Right renal cortex interstitium (tissue), 3 donors: ENCODE data around the gene ZNF280B. TPM values are rescaled to one million over a fixed set of nuclear protein-coding genes. Genes with fewer than 3 reads are reported as not detected.
"Not testable (repeated sequence)": the region's sequence is repeated elsewhere in the genome, so short reads cannot be mapped to it uniquely, and the experiment has no call there.

Experiments
- DNase-seq, 3 donors: peaks; one replicate each; pipeline ENCODE4 v3.0.0-alpha.2; 2013; ENCODE audit warnings: low read depth in 3 of 3, low spot score in 2 of 3
- polyA plus RNA-seq, 3 donors: library from polyadenylated mRNA; unstranded; fragments of 120-200 nt; gene quantifications; one replicate each; pipeline ENCODE4 v1.2.1, GENCODE V29; 2013; ENCODE audit not compliant: insufficient read length in 3 of 3

The ZNF280B gene
- polyA plus RNA-seq, 3 donors, result 4.4 to 4.7 (median 4.5) TPM

- no peak for DNase-seq
Observed at GRCh38 chr22:22465782-22466181, 42.8 kb downstream of the ZNF280B start.

GRCh38 chr22:22465094-22465602, 43.4 kb downstream of the ZNF280B start:
- DNase-seq, result no peak

GRCh38 chr22:22464541-22465054, 43.9 kb downstream of the ZNF280B start:
- no peak for DNase-seq

- DNase-seq, result peak; percentile 59 to 70 (median 66)
Observed at GRCh38 chr22:22463855-22464540, 44.5 kb downstream of the ZNF280B start.

- no peak for DNase-seq
Observed at GRCh38 chr22:22462813-22463567, 45.6 kb downstream of the ZNF280B start.

- DNase-seq, result no peak
Observed at GRCh38 chr22:22461583-22461982, 47.0 kb downstream of the ZNF280B start.

GRCh38 chr22:22461111-22461510, 47.4 kb downstream of the ZNF280B start:
- no peak for DNase-seq

- no peak for DNase-seq
Observed at GRCh38 chr22:22460635-22461034, 47.9 kb downstream of the ZNF280B start.

GRCh38 chr22:22460060-22460459, 48.5 kb downstream of the ZNF280B start:
- no peak for DNase-seq

GRCh38 chr22:22458896-22459588, 49.5 kb downstream of the ZNF280B start:
- DNase-seq, result no peak

- no peak for DNase-seq
Observed at GRCh38 chr22:22458387-22458786, 50.2 kb downstream of the ZNF280B start.

GRCh38 chr22:22454997-22455396, 53.5 kb downstream of the ZNF280B start:
- no peak for DNase-seq

GRCh38 chr22:22452996-22453686, 55.4 kb downstream of the ZNF280B start:
- no peak for DNase-seq

GRCh38 chr22:22452211-22452610, 56.3 kb downstream of the ZNF280B start:
- no peak for DNase-seq

- no peak for DNase-seq
Observed at GRCh38 chr22:22450343-22450839, 58.2 kb downstream of the ZNF280B start.

- no peak for DNase-seq
Observed at GRCh38 chr22:22449819-22450218, 58.7 kb downstream of the ZNF280B start.

- DNase-seq, result no peak
Observed at GRCh38 chr22:22446517-22446916, 62.0 kb downstream of the ZNF280B start.

GRCh38 chr22:22444007-22444589, 64.4 kb downstream of the ZNF280B start:
- DNase-seq, result not testable (repeated sequence)

GRCh38 chr22:22442928-22443709, 65.4 kb downstream of the ZNF280B start:
- no peak for DNase-seq
